Activated naive CD4-positive, alpha-beta T cell treated with anti-CD3 and anti-CD28 coated beads for 36 hours (primary cell): Measurements from ENCODE around the gene TET2. TPM values are rescaled to one million over a fixed set of nuclear protein-coding genes. Genes with fewer than 3 reads are reported as not detected.
A peak's percentile ranks its signal among the peaks of the same experiment; 100 is the strongest.

Experiments
- CTCF ChIA-PET: fragments of 350-600 bp; sonication (Branson Sonifier 250); formaldehyde crosslinking; loops from one replicate; lab custom pipeline; 2021; ENCODE audit warnings: antibody characterized with exemption; lab: Charles Lee
- DNase-seq: peaks from one replicate; pipeline ENCODE4 v3.0.0-alpha.2; 2020
- H3K27ac Mint-ChIP-seq: one replicate; pipeline ENCODE4 v1.8.0; 2021; ENCODE audit warnings: mild to moderate bottlenecking, mixed read lengths
- H3K27me3 Mint-ChIP-seq: one replicate; pipeline ENCODE4 v1.8.0; 2021; ENCODE audit warnings: low read depth, mixed read lengths
- H3K36me3 Mint-ChIP-seq: one replicate; pipeline ENCODE4 v1.8.0; 2021; ENCODE audit warnings: low read depth, mixed read lengths
- H3K4me1 Mint-ChIP-seq: one replicate; pipeline ENCODE4 v1.8.0; 2021; ENCODE audit warnings: low read depth, mixed read lengths
- H3K4me3 Mint-ChIP-seq: one replicate; pipeline ENCODE4 v1.8.0; 2021; ENCODE audit warnings: mild to moderate bottlenecking, moderate library complexity, mixed read lengths
- H3K9me3 Mint-ChIP-seq: one replicate; pipeline ENCODE4 v1.8.0; 2021; ENCODE audit warnings: mixed read lengths
- intact Hi-C: fragments of 100-400 bp; cut with micrococcal nuclease; formaldehyde crosslinking; loops from one replicate; pipeline ENCODE4 v1.15.1; 2023
- total RNA-seq, 2 experiments: library from RNA; stranded (reverse); gene quantifications; one replicate each; pipeline ENCODE4 v1.2.3, GENCODE V29; 2021

TET2 gene
- total RNA-seq, 2 experiments from 2014 or later, result 36.0 to 36.1 TPM

DNA sequence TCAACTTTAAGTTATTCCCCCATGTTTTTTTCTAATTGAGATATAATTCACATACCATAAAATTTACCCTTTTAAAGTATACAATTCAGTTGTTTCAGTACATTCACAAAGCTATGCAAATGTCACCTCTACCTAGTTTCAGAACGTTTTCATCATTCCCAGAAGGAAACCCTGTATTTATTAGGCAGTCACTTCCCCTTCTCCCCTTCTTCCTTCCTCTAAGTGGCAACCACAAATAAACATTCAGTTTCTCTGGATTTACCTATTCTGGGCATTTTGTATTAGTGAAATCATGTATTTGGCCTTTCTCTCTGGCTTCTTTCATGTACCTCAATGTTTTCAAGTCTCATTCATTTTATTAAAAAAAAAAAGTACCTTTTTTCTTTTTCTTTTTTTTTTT lies 101.9 kb downstream of the TET2 start:
- Mint-ChIP-seq H3K9me3 (peaks cover 7% of the 10 kb centered on the region), H3K36me3 (peaks cover 35% of the 10 kb centered on the region), H3K27ac (no peak overlapping the region), H3K27me3 (no peaks in the 10 kb centered on the region), H3K4me1 (peaks cover 8% of the 10 kb centered on the region), H3K4me3 (no peak overlapping the region)
- DNase-seq, result no peak
- CTCF ChIA-PET, result no interaction called here
- intact Hi-C loops, result no loop called here

DNA sequence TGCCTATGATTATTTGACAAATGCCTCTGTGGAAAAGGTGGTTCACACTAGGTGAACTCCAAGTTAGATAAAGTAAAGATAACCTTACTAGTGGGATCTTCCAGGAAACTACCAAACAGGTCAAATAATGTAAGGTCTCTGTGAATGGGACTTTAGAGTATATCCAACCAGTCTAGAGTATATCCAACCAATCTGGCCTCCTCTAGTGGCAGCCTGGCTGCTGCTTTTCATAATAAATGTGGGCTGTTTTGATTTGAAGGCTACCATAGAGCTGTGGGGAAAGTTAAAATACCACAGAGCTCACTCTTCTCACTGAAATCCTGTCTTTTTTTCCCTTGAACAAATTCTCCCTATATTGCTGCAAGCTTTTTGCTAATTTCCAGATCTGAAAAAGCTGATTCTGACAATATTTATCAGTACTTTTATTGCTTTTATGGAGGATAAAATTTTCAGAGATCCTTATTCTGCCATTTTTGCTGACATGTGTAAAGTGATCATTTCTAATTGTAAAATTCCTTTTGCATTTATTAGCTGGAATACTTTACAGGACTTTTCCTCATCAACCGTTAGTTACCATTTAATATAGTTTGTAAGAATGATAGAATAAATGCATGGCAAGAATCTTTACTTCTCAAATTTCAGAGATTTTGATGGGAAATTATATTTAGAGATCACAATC lies 111.3 kb downstream of the TET2 start:
- CTCF ChIA-PET, result interaction anchor here (0.7 kb wide), 1 partner anchor 120 kb away, joined by 3 read pairs; no protein-coding TSS in a partner anchor
- Mint-ChIP-seq H3K27me3 (no peaks in the 10 kb centered on the region), H3K4me3 (no peak overlapping the region), H3K27ac (no peak overlapping the region), H3K36me3 (peaks cover 49% of the 10 kb centered on the region), H3K9me3 (peaks cover 5% of the 10 kb centered on the region), H3K4me1 (no peaks in the 10 kb centered on the region)
- no peak for DNase-seq
- intact Hi-C loops, result no loop called here

DNA sequence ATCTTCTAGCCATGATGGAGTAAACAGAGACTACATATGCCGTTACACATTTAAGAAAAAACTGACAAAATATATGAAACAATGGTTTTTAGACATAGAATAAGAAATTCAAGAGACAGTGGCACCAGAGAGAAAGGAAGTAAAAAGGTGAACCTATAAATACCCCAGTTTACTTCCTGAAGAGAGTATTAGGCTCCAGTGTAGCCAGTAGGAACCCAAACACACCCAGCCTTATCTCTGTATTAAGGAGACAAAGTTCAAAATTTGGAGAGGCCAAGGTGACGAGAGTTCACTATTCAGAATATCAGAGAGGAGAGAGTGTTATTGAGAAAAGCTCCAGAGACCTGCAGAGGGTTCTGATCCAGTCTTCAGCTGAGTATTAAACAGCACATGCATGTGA lies 119.0 kb downstream of the TET2 start:
- Mint-ChIP-seq H3K9me3 (peaks cover 4% of the 10 kb centered on the region), H3K4me1 (peaks cover under 1% of the 10 kb centered on the region), H3K27me3 (no peaks in the 10 kb centered on the region), H3K4me3 (no peak overlapping the region), H3K36me3 (peaks cover 68% of the 10 kb centered on the region), H3K27ac (no peak overlapping the region)
- no peak for DNase-seq
- intact Hi-C loops, result no loop called here
- CTCF ChIA-PET, result no interaction called here

DNA sequence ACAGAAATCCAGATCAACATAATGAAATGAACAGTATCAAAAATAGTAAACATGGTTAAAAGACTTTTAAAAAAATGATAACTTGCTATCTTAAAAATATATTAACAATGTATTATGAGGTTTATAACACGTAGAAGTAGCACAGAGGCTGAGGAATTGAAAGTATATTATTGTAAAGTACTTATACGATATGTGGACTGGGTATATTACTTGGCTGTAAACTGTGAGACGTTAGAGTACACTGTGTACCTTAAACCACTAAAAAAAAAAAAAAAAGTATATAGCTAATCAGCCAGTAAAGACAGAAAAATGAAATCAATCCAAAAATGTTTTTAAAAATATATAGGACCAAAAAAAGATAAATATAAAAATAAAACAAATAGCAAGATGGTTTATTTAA lies 120.6 kb downstream of the TET2 start:
- intact Hi-C loops, result no loop called here
- H3K4me1 Mint-ChIP-seq, result peaks cover 12% of the 10 kb centered on the region
- DNase-seq, result no peak
- CTCF ChIA-PET, result no interaction called here
- no peak overlapping the region for H3K4me3 Mint-ChIP-seq
- no peaks in the 10 kb centered on the region for H3K27me3 Mint-ChIP-seq
- H3K9me3 Mint-ChIP-seq, result peaks cover 4% of the 10 kb centered on the region
- H3K36me3 Mint-ChIP-seq, result peaks cover 67% of the 10 kb centered on the region
- no peak overlapping the region for H3K27ac Mint-ChIP-seq

DNA sequence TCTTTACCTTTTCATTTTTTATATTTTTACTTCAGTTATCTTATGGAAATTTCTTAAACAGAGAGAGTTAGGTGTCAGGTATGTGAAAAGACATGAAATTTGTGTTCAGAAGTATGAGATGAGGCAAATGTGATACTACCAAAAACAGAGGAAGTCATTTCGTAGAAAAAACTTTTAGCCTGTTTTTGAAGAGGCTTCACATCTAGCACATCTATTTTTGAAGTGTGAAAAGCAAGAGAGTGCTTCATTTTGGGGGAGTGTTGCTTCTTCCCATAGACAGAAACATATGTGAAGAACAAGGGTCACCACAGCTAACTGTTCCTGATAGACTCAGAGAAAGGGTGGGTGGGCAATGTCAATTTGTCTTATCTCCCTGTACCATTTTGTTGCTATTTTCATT lies 125.3 kb downstream of the TET2 start:
- CTCF ChIA-PET, result interaction anchor here (0.8 kb wide), 1 partner anchor 34 kb away, joined by 3 read pairs; no protein-coding TSS in a partner anchor
- DNase-seq, result no peak
- H3K27ac Mint-ChIP-seq, result peak overlapping the region; percentile 40
- peaks cover 4% of the 10 kb centered on the region for H3K9me3 Mint-ChIP-seq
- H3K4me1 Mint-ChIP-seq, result peaks cover 38% of the 10 kb centered on the region
- no peak overlapping the region for H3K4me3 Mint-ChIP-seq
- intact Hi-C loops, result no loop called here
- H3K27me3 Mint-ChIP-seq, result no peaks in the 10 kb centered on the region
- H3K36me3 Mint-ChIP-seq, result peaks cover 74% of the 10 kb centered on the region

DNA sequence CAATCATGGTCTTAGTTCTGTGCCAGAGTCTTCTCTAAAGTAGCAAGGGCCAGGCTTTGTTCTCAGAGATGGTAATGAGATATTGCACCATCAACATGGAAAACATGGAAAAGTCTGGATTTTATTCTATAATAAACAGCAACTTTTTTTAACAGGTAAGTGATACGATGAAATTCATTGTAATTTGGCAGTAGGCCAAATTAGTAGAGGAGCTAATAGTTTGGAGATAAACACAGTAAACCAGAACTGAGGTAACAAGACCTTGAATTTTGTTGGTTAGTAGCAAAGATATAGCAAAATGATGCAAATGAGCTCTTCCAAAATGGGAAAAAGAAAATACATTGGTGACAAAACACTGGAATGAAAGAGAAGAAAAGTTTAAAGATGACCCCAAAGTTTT lies 126.6 kb downstream of the TET2 start:
- no peak for DNase-seq
- Mint-ChIP-seq H3K27ac (peak overlapping the region; percentile 72), H3K36me3 (peaks cover 72% of the 10 kb centered on the region), H3K4me1 (peaks cover 38% of the 10 kb centered on the region), H3K9me3 (peaks cover 4% of the 10 kb centered on the region), H3K27me3 (no peaks in the 10 kb centered on the region), H3K4me3 (no peak overlapping the region)
- CTCF ChIA-PET, result interaction anchor here (0.6 kb wide), 1 partner anchor 21 kb away, joined by 4 read pairs; no protein-coding TSS in a partner anchor
- intact Hi-C loops, result no loop called here

DNA sequence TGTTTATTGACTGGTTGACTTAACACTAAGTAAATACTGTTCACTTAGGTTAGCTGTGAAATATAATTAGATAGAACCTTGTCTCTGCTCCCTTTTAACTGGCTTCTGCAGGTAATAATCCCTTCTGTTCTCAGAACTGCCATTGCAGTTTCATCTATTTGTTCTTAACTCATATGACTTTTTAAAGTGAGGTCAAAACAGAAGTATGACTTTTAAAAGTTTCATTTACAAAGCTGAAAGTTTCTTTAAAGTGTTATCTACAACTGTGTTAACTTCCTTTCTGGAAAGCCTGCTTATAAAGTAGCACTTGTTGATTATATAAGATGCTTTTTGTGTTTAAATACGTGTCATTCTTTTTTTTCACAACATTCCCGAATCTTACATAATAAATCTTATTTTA lies 127.4 kb downstream of the TET2 start:
- intact Hi-C loops, result loop anchor here (1.0 to 2.0 kb wide), 3 partner anchors 32 to 129 kb away; no protein-coding TSS in a partner anchor
- H3K27me3 Mint-ChIP-seq, result no peaks in the 10 kb centered on the region
- H3K27ac Mint-ChIP-seq, result peak overlapping the region; percentile 72
- H3K4me1 Mint-ChIP-seq, result peaks cover 42% of the 10 kb centered on the region
- no peak for DNase-seq
- H3K4me3 Mint-ChIP-seq, result no peak overlapping the region
- peaks cover 65% of the 10 kb centered on the region for H3K36me3 Mint-ChIP-seq
- H3K9me3 Mint-ChIP-seq, result peaks cover 4% of the 10 kb centered on the region
- CTCF ChIA-PET, result no interaction called here

DNA sequence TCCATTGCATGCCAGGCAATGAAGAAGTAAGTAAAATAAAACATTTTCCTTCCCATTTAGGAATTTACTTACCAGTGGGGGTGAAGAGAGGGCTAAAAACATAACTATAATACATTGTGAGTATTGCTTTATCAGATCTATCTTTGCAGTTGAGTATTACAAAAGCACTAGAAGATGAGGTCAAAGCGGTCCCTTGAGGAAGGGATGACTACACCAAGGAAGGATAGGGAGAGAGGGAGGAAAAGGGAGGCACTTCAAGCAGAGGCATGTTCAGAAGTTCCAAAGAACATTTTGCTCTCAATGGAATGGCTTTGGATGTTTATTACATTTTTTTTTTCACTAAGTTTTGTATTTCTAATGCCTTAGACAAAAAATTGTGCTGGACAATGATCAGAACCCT lies 127.8 kb downstream of the TET2 start:
- intact Hi-C loops, result loop anchor here (1.0 to 2.0 kb wide), 3 partner anchors 32 to 130 kb away; no protein-coding TSS in a partner anchor

DNA sequence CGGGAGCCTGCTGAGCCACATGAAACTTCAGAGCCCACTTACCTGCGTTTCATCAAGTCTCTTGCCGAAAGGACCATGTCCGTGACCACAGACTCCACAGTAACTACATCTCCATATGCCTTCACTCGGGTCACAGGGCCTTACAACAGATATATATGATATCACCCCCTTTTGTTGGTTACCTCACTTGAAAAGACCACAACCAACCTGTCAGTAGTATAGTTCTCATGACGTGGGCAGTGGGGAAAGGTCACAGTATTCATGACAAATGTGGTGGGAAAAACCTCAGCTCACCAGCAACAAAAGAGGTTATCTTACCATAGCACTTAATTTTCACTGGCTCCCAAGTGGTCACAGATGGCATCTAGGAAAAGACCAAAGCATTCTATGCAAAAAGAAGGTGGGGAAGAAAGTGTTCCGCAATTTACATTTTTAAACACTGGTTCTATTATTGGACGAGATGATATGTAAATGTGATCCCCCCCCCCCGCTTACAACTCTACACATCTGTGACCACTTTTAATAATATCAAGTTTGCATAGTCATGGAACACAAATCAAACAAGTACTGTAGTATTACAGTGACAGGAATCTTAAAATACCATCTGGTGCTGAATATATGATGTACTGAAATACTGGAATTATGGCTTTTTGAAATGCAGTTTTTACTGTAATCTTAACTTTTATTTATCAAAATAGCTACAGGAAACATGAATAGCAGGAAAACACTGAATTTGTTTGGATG lies 129.9 kb downstream of the TET2 start:
- no peak for DNase-seq
- peaks cover 44% of the 10 kb centered on the region for H3K4me1 Mint-ChIP-seq
- no peak overlapping the region for H3K4me3 Mint-ChIP-seq
- intact Hi-C loops, result no loop called here
- no peak overlapping the region for H3K27ac Mint-ChIP-seq
- H3K27me3 Mint-ChIP-seq, result no peaks in the 10 kb centered on the region
- CTCF ChIA-PET, result interaction anchor here (1.8 kb wide), 1 partner anchor 197 kb away, joined by 5 read pairs; no protein-coding TSS in a partner anchor
- peaks cover 47% of the 10 kb centered on the region for H3K36me3 Mint-ChIP-seq
- H3K9me3 Mint-ChIP-seq, result no peaks in the 10 kb centered on the region

More for the DNA sequence above, 127.8 kb downstream of the TET2 start:
- no peaks in the 10 kb centered on the region for H3K27me3 Mint-ChIP-seq
- CTCF ChIA-PET, result no interaction called here
- peaks cover 43% of the 10 kb centered on the region for H3K4me1 Mint-ChIP-seq
- H3K36me3 Mint-ChIP-seq, result peaks cover 60% of the 10 kb centered on the region
- H3K4me3 Mint-ChIP-seq, result no peak overlapping the region
- H3K9me3 Mint-ChIP-seq, result peaks cover 2% of the 10 kb centered on the region
- no peak for DNase-seq
- H3K27ac Mint-ChIP-seq, result peak overlapping the region; percentile 64

DNA sequence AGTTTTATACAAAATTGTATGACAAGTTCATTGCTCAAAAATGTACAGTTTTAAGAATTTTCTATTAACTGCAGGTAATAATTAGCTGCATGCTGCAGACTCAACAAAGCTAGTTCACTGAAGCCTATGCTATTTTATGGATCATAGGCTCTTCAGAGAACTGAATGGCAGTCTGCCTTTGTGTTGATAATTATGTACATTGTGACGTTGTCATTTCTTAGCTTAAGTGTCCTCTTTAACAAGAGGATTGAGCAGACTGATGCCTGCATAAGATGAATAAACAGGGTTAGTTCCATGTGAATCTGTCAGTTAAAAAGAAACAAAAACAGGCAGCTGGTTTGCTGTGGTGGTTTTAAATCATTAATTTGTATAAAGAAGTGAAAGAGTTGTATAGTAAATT lies 131.0 kb downstream of the TET2 start:
- no peak overlapping the region for H3K27ac Mint-ChIP-seq
- intact Hi-C loops, result no loop called here

DNA sequence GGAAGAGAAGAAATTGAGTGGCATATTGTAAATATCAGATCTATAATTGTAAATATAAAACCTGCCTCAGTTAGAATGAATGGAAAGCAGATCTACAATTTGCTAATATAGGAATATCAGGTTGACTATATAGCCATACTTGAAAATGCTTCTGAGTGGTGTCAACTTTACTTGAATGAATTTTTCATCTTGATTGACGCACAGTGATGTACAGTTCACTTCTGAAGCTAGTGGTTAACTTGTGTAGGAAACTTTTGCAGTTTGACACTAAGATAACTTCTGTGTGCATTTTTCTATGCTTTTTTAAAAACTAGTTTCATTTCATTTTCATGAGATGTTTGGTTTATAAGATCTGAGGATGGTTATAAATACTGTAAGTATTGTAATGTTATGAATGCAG lies 132.6 kb downstream of the TET2 start:
- Mint-ChIP-seq H3K27ac (no peak overlapping the region), H3K4me1 (peaks cover 21% of the 10 kb centered on the region), H3K27me3 (no peaks in the 10 kb centered on the region), H3K9me3 (no peaks in the 10 kb centered on the region), H3K4me3 (no peak overlapping the region), H3K36me3 (peaks cover 24% of the 10 kb centered on the region)
- CTCF ChIA-PET, result no interaction called here
- DNase-seq, result no peak
- intact Hi-C loops, result no loop called here

More for the DNA sequence above, 131.0 kb downstream of the TET2 start:
- no peak for DNase-seq
- Mint-ChIP-seq H3K9me3 (no peaks in the 10 kb centered on the region), H3K4me3 (no peak overlapping the region), H3K4me1 (peaks cover 34% of the 10 kb centered on the region), H3K27me3 (no peaks in the 10 kb centered on the region), H3K36me3 (peaks cover 36% of the 10 kb centered on the region)
- CTCF ChIA-PET, result interaction anchor here (1.8 kb wide), 1 partner anchor 196 kb away, joined by 5 read pairs; no protein-coding TSS in a partner anchor

DNA sequence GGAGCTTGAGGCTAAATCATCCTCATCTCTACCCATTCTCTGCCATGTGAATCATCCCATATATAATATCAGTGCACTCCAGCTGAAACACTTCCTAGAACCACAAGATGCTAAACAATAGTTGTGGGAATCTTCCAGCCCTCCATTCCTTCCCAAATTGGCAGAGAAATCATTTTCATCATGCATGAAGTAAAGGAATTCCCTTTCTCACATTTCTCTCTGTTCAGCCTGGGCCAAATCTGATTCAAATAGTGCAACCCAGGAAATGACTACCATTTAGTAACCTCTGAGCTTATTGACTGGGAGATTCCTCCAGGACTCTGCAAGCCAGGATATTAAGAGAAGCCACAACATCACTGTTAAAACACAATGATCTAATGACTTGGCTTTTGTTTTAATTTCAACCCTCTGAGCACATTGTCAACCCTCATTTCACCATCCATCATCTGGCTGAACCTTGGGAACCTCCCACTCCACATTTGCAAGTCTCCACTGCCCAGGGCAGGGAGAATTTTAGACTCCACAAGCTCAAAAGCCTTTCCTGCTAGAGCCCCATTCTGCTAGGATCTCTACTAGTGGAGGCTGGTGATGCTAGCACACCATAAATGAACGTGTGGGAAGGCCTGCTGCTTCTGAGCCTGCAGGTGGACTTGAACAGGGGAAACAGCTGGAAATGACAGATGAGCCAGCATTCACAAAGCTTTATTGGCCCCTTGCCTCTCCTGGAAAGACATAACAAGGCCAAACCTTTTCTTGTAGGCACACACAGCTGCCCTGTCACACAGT lies 133.9 kb downstream of the TET2 start:
- CTCF ChIA-PET, result no interaction called here
- Mint-ChIP-seq H3K27me3 (no peaks in the 10 kb centered on the region), H3K9me3 (no peaks in the 10 kb centered on the region), H3K36me3 (peaks cover 13% of the 10 kb centered on the region), H3K27ac (no peak overlapping the region), H3K4me1 (peaks cover 12% of the 10 kb centered on the region), H3K4me3 (no peak overlapping the region)
- intact Hi-C loops, result no loop called here
- no peak for DNase-seq
